HEK293 (cell line): ENCODE data around the gene EIF2S1.

Source experiments
- ZNF561 ChIP-seq: fragments of 450-650 bp; IDR thresholded peaks from 2 replicates; pipeline ENCODE4 v1.5.1; 2018; ENCODE audit warnings: missing biosample characterization, missing genetic modification characterization, borderline replicate concordance
- ZNF830 ChIP-seq: fragments of 450-650 bp; IDR thresholded peaks from 2 replicates; pipeline ENCODE4 v1.5.0; 2018; ENCODE audit warnings: missing biosample characterization, missing genetic modification characterization, low read depth, mild to moderate bottlenecking, moderate library complexity
- TF ChIP-seq, protein P1 (sequence below): fragments of 450-650 bp; IDR thresholded peaks from 2 replicates; pipeline ENCODE4 v1.5.1; 2018; ENCODE audit warnings: missing biosample characterization, missing genetic modification characterization
- TF ChIP-seq, protein P2 (sequence below): fragments of 450-650 bp; formaldehyde crosslinking; IDR thresholded peaks from 2 replicates; pipeline ENCODE4 v1.5.1; 2016; ENCODE audit warnings: missing biosample characterization, missing genetic modification characterization

DNA sequence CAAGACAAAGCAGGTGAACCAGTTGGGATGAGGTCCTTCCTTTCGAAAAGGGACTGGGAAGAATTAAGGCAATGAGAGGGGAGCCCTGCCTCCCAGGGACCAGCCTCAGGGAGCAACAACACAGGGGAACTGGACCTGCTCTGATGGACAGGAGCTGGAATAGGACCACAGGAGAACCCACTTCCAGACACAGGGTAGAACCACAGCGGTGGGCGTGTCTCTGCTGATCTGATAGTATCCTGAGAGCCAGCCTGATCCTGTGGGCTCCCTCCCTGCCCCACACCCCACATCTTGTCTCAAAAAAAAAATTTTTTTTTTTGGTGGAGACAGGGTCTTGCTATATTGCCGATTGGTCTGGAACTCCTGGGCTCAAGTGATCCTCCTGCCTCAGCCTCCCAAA lies 65.5 kb downstream of the EIF2S1 start:
- TF ChIP-seq ZNF561 (tag by site-specific recombination) = no peak
- TF ChIP-seq, protein P1, sequence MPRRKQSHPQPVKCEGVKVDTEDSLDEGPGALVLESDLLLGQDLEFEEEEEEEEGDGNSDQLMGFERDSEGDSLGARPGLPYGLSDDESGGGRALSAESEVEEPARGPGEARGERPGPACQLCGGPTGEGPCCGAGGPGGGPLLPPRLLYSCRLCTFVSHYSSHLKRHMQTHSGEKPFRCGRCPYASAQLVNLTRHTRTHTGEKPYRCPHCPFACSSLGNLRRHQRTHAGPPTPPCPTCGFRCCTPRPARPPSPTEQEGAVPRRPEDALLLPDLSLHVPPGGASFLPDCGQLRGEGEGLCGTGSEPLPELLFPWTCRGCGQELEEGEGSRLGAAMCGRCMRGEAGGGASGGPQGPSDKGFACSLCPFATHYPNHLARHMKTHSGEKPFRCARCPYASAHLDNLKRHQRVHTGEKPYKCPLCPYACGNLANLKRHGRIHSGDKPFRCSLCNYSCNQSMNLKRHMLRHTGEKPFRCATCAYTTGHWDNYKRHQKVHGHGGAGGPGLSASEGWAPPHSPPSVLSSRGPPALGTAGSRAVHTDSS = no peak
- TF ChIP-seq, protein P2, sequence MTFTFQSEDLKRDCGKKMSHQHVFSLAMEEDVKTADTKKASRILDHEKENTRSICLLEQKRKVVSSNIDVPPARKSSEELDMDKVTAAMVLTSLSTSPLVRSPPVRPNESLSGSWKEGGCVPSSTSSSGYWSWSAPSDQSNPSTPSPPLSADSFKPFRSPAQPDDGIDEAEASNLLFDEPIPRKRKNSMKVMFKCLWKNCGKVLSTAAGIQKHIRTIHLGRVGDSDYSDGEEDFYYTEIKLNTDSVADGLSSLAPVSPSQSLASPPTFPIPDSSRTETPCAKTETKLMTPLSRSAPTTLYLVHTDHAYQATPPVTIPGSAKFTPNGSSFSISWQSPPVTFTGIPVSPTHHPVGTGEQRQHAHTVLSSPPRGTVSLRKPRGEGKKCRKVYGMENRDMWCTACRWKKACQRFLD (tag by site-specific recombination) = no peak
- TF ChIP-seq ZNF830 (tag by site-specific recombination) = no peak
